HG03039 (cell line): ENCODE data around the gene NADK2.
"Not testable (repeated sequence)": the region's sequence is repeated elsewhere in the genome, so short reads cannot be mapped to it uniquely, and the experiment has no call there.

ENCODE experiments used
- ATAC-seq: cut with Tn5 transposase; IDR thresholded peaks from one replicate; pipeline ENCODE4 v1.9.1; 2021; ENCODE audit warnings: mild to moderate bottlenecking, moderate library complexity; ENCODE audit not compliant: unreplicated experiment

The NADK2 gene

GRCh38 chr5:36208786-36209185 is 32.9 kb downstream of the NADK2 start:
- no peak for ATAC-seq

GRCh38 chr5:36206913-36207312 is 34.8 kb downstream of the NADK2 start:
- no peak for ATAC-seq

- no peak for ATAC-seq
Measured at GRCh38 chr5:36205329-36205728, 36.4 kb downstream of the NADK2 start.

GRCh38 chr5:36202521-36202961 is 39.2 kb downstream of the NADK2 start:
- ATAC-seq = no peak

GRCh38 chr5:36200513-36200912 is 41.2 kb downstream of the NADK2 start:
- no peak for ATAC-seq

- no peak for ATAC-seq
Measured at GRCh38 chr5:36199620-36200019, 42.1 kb downstream of the NADK2 start.

GRCh38 chr5:36198783-36199182 is 42.9 kb downstream of the NADK2 start:
- not testable (repeated sequence) for ATAC-seq

GRCh38 chr5:36198281-36198680 is 43.4 kb downstream of the NADK2 start:
- no peak for ATAC-seq

GRCh38 chr5:36193746-36194145 is 48.0 kb downstream of the NADK2 start:
- ATAC-seq = no peak

GRCh38 chr5:36184408-36184807 is 57.3 kb downstream of the NADK2 start:
- not testable (repeated sequence) for ATAC-seq

- no peak for ATAC-seq
Measured at GRCh38 chr5:36181774-36182173, 60.0 kb downstream of the NADK2 start.

GRCh38 chr5:36180556-36181350 is 61.0 kb downstream of the NADK2 start:
- ATAC-seq = no peak

- no peak for ATAC-seq
Measured at GRCh38 chr5:36179950-36180349, 61.8 kb downstream of the NADK2 start.

GRCh38 chr5:36178524-36178890 is 63.2 kb downstream of the NADK2 start:
- ATAC-seq = no peak

GRCh38 chr5:36177715-36178523 is 63.8 kb downstream of the NADK2 start:
- ATAC-seq = no peak

GRCh38 chr5:36177154-36177553 is 64.6 kb downstream of the NADK2 start:
- ATAC-seq = peak; percentile 95

- ATAC-seq = no peak
Measured at GRCh38 chr5:36175043-36175442, 66.7 kb downstream of the NADK2 start.

- no peak for ATAC-seq
Measured at GRCh38 chr5:36174119-36174518, 67.6 kb downstream of the NADK2 start.

- ATAC-seq = no peak
Measured at GRCh38 chr5:36173426-36173825, 68.3 kb downstream of the NADK2 start.

- no peak for ATAC-seq
Measured at GRCh38 chr5:36172599-36172998, 69.1 kb downstream of the NADK2 start.

GRCh38 chr5:36170832-36171424 is 70.8 kb downstream of the NADK2 start:
- no peak for ATAC-seq

GRCh38 chr5:36168737-36169136 is 73.0 kb downstream of the NADK2 start:
- no peak for ATAC-seq
